GM11168 (cell line): Measurements from ENCODE around the gene PRKG1.
"Not testable (repeated sequence)": the region's sequence is repeated elsewhere in the genome, so short reads cannot be mapped to it uniquely, and the experiment has no call there.

Experiments used
- in situ Hi-C: fragments of 300-500 bp; cut with MboI; formaldehyde crosslinking; loops from one replicate; pipeline ENCODE4 v1.12.0; 2022; ENCODE audit warnings: low sequenced_read_pairs; ENCODE audit not compliant: unreplicated experiment

Gene PRKG1

GRCh38 chr10:51212937-51213336 is 138.7 kb downstream of the PRKG1 start:
- in situ Hi-C loops: not testable (repeated sequence)

- in situ Hi-C loops: no loop called here
Observed at GRCh38 chr10:51214207-51215196, 140.2 kb downstream of the PRKG1 start.

GRCh38 chr10:51215951-51216834 is 141.9 kb downstream of the PRKG1 start:
- in situ Hi-C loops: no loop called here

- in situ Hi-C loops: no loop called here
Observed at GRCh38 chr10:51217505-51217904, 143.2 kb downstream of the PRKG1 start.

GRCh38 chr10:51224671-51225161 is 150.4 kb downstream of the PRKG1 start:
- in situ Hi-C loops: no loop called here

GRCh38 chr10:51227897-51228713 is 153.8 kb downstream of the PRKG1 start:
- in situ Hi-C loops: no loop called here

GRCh38 chr10:51228714-51229100 is 154.4 kb downstream of the PRKG1 start:
- in situ Hi-C loops: no loop called here

GRCh38 chr10:51230887-51231585 is 156.7 kb downstream of the PRKG1 start:
- in situ Hi-C loops: no loop called here

GRCh38 chr10:51231754-51232153 is 157.5 kb downstream of the PRKG1 start:
- in situ Hi-C loops: no loop called here

GRCh38 chr10:51233337-51234100 is 159.2 kb downstream of the PRKG1 start:
- in situ Hi-C loops: no loop called here

GRCh38 chr10:51235865-51236264 is 161.6 kb downstream of the PRKG1 start:
- in situ Hi-C loops: no loop called here

GRCh38 chr10:51239006-51239405 is 164.7 kb downstream of the PRKG1 start:
- in situ Hi-C loops: no loop called here

- in situ Hi-C loops: no loop called here
Observed at GRCh38 chr10:51241461-51241860, 167.2 kb downstream of the PRKG1 start.

- in situ Hi-C loops: no loop called here
Observed at GRCh38 chr10:51242393-51242792, 168.1 kb downstream of the PRKG1 start.

- in situ Hi-C loops: no loop called here
Observed at GRCh38 chr10:51244309-51244708, 170.0 kb downstream of the PRKG1 start.

GRCh38 chr10:51244748-51245490 is 170.6 kb downstream of the PRKG1 start:
- in situ Hi-C loops: no loop called here

- in situ Hi-C loops: no loop called here
Observed at GRCh38 chr10:51246156-51246555, 171.9 kb downstream of the PRKG1 start.
